A204.1 (cell line): ENCODE results near the gene WNT2B.

ENCODE experiments used
- FAIRE-seq: peaks from 2 replicates; lab custom pipeline; 2012; peaks lifted over from hg19 to GRCh38; lab: Jason Lieb, UNC

Gene WNT2B

DNA sequence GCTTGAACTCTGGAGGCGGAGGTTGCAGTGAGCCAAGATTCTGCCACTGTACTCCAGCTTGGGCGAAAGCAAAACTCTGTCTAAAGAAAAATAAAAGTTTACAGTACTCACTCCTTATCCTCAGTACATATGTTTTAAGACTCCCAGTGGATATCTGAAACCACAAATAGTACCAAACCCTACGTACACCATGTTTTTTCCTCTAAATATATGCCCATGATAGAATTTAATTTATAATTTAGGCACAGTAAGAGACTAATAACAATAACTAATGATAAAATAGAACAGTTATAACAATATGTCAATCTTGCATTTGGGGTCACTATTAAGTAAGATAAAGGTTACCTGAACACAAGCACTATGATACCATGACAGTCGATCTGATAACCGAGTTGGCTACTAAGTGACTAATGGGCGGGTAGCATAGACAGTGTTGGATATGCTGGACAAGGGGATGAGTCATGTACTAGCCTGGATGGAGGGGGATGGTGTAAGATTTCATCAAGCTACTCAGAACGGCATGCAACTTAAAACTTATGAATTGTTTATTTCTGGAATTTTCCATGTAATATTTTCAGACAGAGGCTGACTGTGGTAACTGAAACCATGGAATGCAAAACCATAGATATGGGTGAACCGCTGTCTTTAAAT, 66.5 kb downstream of the WNT2B start:
- no peak for FAIRE-seq

DNA sequence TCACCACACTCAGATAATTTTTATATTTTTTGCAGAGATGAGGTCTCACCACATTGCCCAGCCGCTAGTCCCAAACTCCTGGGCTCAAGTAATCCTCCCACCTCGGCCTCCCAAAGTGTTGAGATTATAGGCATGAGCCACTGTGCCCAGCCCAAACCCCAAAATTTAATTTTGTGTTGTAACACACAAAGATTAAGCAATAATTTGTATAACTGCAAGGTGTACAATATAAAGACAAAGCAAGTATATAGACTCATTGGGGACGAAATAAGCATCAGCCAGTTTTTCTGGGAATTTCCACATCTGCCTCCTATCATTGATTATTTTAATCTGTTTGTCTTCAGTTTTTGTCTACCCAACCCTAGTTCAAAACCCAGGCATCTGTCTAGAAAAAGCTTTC, 67.5 kb downstream of the WNT2B start:
- FAIRE-seq, result no peak
